Effector CD8-positive, alpha-beta T cell (primary cell): Measurements from ENCODE around the gene SKA3.

Experiments
- DNase-seq: peaks from one replicate; lab custom pipeline; 2025; lab: John Stamatoyannopoulos, UW

SKA3 gene

DNA sequence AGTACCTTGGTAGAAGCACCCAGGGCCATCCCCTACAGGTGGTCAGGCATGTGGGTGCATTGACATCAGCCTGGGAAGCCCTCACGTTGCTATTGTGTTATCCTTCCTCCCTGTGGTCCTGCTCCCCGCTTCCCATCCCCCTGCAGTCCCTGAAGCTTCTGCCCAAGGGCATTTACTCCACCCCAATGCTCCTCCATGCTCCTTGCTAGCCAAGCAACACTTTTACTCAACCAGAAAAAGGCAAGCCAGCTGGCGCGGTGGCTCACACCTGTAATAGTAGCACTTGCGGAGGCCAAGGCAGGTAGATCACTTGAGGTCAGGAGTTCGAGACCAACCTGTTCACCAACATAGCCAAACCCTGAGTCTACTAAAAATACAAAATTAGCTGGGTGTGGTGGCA, 60.2 kb downstream of the SKA3 start:
- DNase-seq: no peak

DNA sequence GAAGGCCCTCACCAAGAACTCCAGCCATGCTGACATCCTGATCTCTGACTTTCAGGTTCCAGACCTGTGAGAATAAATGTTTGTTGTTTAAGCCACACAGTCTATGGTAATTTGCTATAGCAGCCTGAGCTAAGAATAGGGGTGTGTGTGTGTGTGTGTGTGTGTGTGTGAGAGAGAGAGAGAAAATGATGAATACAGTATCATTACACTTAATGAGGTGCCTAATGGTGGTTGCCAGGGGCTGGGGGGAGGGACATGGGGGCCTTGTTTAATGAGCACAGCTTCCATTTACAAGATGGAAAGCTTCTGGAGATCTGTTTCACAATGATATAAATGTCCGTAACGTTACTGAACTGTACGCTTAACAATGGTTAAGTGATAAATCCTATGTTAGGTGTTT, 61.1 kb downstream of the SKA3 start:
- DNase-seq: no peak

DNA sequence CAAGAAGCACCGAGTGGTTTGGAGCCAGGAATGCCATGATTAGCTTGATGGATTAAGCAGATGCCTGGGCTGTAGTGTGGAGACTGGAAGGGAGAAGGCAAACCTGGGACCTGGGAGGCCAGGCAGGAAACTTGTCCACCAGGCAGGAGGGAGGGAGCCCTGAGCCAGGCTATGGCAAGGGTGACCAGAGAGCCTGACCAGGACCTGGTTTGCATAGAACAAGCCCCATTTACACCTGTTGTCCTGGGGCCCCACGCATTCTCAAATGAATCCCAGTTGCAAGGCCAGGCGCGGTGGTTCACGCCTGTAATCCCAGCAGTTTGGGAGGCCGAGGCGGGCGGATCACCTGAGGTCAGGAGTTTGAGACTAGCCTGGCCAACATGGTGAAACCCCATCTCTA, 64.8 kb downstream of the SKA3 start:
- DNase-seq: no peak

DNA sequence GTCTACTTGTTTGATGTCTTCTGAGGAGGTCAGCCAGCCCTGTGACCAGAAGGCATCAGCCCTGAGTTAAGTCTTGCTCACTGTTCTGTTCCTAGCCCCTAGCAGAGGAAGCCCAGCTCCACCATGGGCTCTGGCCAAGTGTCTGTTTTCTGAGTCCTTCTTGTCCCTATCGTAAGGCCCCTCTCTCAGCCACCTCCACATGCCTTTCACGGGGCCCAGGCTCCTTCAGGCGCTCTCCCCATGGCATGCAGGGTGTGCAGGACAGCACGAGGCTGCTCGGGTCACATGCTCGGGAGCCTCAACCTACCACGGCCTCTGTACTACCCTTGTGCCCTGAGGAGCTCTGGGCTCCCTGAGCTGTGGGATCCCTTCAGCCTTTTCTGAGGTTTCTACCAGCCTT, 67.2 kb downstream of the SKA3 start:
- no peak for DNase-seq

- DNase-seq: no peak
These were observed 70.3 kb downstream of the SKA3 start for GRCh38 chr13:21106089-21106488.

- no peak for DNase-seq
These were observed 71.9 kb downstream of the SKA3 start for GRCh38 chr13:21104199-21105019.
